Transverse colon (tissue), 4 donors: ENCODE results near the gene ASH1L. TPM values are rescaled to one million over a fixed set of nuclear protein-coding genes. Genes with fewer than 3 reads are reported as not detected.
"Not testable (repeated sequence)": the region's sequence is repeated elsewhere in the genome, so short reads cannot be mapped to it uniquely, and the experiment has no call there.

Experiments
- DNase-seq: peaks from one replicate; pipeline ENCODE4 v3.0.0-alpha.2; 2019
- H3K27ac ChIP-seq, 4 donors: fragments of 200-600 bp; sonication (generic); 2 replicates each; pipeline ENCODE4 v1.5.1; 2016 to 2018; ENCODE audit warnings: inconsistent platforms in 4 of 4
- H3K27me3 ChIP-seq: fragments of 200-600 bp; sonication (generic); 2 replicates; pipeline ENCODE4 v1.5.1; 2017; ENCODE audit warnings: inconsistent platforms
- H3K36me3 ChIP-seq, 4 donors: fragments of 200-600 bp; sonication (generic); 2 replicates each; pipeline ENCODE4 v1.5.1; 2017 to 2019; ENCODE audit warnings: inconsistent platforms in 4 of 4
- H3K4me1 ChIP-seq, 4 donors: fragments of 200-600 bp; sonication (generic); 2 replicates each; pipeline ENCODE4 v1.5.1; 2017 to 2020; ENCODE audit warnings: inconsistent platforms in 4 of 4
- H3K4me3 ChIP-seq, 4 donors: fragments of 200-600 bp; sonication (generic); 1 replicate in 1 of 4; 2 replicates in 3 of 4; pipeline versions ENCODE4 v1.5.1 to v1.6.1; 2017 to 2019; ENCODE audit warnings: inconsistent platforms in 4 of 4
- H3K9me3 ChIP-seq, 2 donors: fragments of 200-600 bp; sonication (generic); 2 replicates each; pipeline ENCODE4 v1.5.1; 2017 to 2019; ENCODE audit warnings: inconsistent platforms in 2 of 2
- EP300 ChIP-seq: sonication (generic); formaldehyde crosslinking; IDR thresholded peaks from one replicate; pipeline ENCODE4 v1.6.1; 2017; ENCODE audit warnings: antibody characterized with exemption, low read depth
- POLR2A ChIP-seq: fragments of 450-650 bp; IDR thresholded peaks from one replicate; pipeline ENCODE4 v1.6.1; 2016; ENCODE audit warnings: antibody characterized with exemption, mild to moderate bottlenecking, moderate library complexity
- POLR2AphosphoS5 ChIP-seq, 3 donors: sonication (generic); formaldehyde crosslinking; IDR thresholded peaks; one replicate each; pipeline ENCODE4 v1.6.1; 2016; ENCODE audit warnings: antibody characterized with exemption in 3 of 3
- WGBS, 2 donors: methylation state at CpG; one replicate each; pipeline ENCODE4 v1.1.5; 2018; ENCODE audit warnings: low coverage in 1 of 2; 5-methylcytosine and 5-hydroxymethylcytosine counted together
- in situ Hi-C, 4 donors: fragments of 200-750 bp; cut with MboI; loops; one replicate each; pipeline versions ENCODE4 v1.15.0 to v1.15.1; 2017; ENCODE audit warnings: low sequenced_read_pairs in 3 of 4, low pct_ligation_motif_present in 1 of 4, low pct_unique_long_range_greater_than_20kb in 1 of 4
- intact Hi-C: fragments of 100-400 bp; cut with DNase I; formaldehyde crosslinking; loops from one replicate; pipeline ENCODE4 v1.15.1; 2023; ENCODE audit warnings: low total_unique reads
- total RNA-seq, 4 donors: library from RNA; depleted of rRNA; stranded (reverse); fragments of >200 nt; gene quantifications; one replicate each; pipeline ENCODE4 v1.1.0, GENCODE V29; 2016
- TF ChIP-seq, protein P1 (sequence below), 5 experiments: fragments of 200-600 bp in 3 of 5; fragments of 450-650 bp in 2 of 5; sonication (generic) in 3 of 5; IDR thresholded peaks; 1 replicate in 2 of 5; 2 replicates in 3 of 5; pipeline ENCODE4 v1.5.1; 2016 to 2017; ENCODE audit warnings: antibody characterized with exemption in 5 of 5, inconsistent platforms in 3 of 5, mild to moderate bottlenecking in 2 of 5, moderate library complexity in 1 of 5

The ASH1L gene
- total RNA-seq, 4 donors from 2014 or later = 47.4 to 206 (median 89.1) TPM

DNA sequence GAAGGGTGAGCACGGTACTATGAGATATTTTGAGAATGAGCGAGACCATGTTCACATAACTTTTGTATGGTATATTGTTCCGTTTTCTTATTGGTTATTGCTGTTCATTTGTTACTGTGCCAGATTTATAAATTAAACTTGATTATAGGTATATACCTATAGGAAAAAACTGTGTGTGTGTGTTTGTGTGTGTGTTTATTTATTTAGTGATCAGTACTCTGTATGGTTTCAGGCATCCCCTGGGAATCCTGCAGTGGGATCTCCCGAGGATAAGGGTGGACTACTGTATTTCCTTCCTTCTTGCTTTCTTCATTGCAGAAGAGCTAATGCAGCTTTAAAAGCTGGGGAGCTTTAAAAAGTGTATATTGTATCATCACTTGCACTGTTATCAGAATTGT lies 8.0 kb upstream of the ASH1L start:
- in situ Hi-C loops = no loop called here
- no peaks in the 10 kb centered on the region for H3K27me3 ChIP-seq
- no peaks in the 10 kb centered on the region for H3K9me3 ChIP-seq
- TF ChIP-seq, protein P1, sequence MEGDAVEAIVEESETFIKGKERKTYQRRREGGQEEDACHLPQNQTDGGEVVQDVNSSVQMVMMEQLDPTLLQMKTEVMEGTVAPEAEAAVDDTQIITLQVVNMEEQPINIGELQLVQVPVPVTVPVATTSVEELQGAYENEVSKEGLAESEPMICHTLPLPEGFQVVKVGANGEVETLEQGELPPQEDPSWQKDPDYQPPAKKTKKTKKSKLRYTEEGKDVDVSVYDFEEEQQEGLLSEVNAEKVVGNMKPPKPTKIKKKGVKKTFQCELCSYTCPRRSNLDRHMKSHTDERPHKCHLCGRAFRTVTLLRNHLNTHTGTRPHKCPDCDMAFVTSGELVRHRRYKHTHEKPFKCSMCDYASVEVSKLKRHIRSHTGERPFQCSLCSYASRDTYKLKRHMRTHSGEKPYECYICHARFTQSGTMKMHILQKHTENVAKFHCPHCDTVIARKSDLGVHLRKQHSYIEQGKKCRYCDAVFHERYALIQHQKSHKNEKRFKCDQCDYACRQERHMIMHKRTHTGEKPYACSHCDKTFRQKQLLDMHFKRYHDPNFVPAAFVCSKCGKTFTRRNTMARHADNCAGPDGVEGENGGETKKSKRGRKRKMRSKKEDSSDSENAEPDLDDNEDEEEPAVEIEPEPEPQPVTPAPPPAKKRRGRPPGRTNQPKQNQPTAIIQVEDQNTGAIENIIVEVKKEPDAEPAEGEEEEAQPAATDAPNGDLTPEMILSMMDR (IDR thresholded peaks at IDR 0.05) = no peak
- TF ChIP-seq POLR2AphosphoS5 (IDR thresholded peaks at IDR 0.05) = no peak
- TF ChIP-seq POLR2A = no peak
- no peak for TF ChIP-seq EP300
- 86 to 88% methylated on average over 2 to 4 of the region's 4 CpGs for WGBS, 2 donors
- H3K36me3 ChIP-seq = no peaks in the 10 kb centered on the region
- intact Hi-C loops = no loop called here
- DNase-seq = no peak
- no peak overlapping the region for H3K4me3 ChIP-seq
- H3K4me1 ChIP-seq = peaks cover 0 to 2% (median 0%) of the 10 kb centered on the region in 4 donors
- H3K27ac ChIP-seq = no peak overlapping the region

DNA sequence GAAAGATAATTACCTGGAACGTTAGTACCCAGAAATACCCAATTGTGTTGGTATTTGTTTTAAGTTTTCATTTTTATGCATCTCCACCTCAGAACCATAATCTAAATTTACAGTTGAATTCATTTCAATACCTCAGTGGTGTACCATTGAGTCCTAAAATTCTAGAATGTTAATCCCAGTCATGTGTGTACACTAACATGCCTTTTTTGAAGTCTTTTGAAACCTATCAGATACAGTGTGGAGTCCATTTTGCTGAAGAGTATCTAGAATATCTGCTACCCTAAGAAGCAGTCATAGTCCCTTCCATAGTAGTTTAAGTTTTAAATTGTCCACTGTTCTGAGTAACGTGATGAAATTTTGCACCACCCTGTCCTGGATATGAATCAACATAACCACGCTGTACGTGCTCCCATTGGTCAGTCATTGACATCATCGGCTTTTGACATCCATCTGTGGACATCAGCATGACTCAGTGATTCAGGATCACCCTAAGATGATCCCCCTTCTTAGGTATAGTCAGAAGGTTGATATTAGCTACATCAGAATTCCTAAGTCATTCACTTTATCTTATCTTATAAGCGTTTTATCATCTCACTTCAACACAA lies 7.5 kb upstream of the ASH1L start:
- no peak overlapping the region for H3K4me3 ChIP-seq
- TF ChIP-seq EP300 (no peak), POLR2A (no peak), POLR2AphosphoS5 (IDR thresholded peaks at IDR 0.05) (no peak)
- TF ChIP-seq, protein P1 (IDR thresholded peaks at IDR 0.05) = no peak
- no peak overlapping the region for H3K27ac ChIP-seq
- H3K27me3 ChIP-seq = no peaks in the 10 kb centered on the region
- no peak for DNase-seq
- 84 to 86% methylated on average over 2 to 6 of the region's 6 CpGs for WGBS, 2 donors
- intact Hi-C loops (no loop called here), in situ Hi-C loops (no loop called here)
- H3K36me3 ChIP-seq = no peaks in the 10 kb centered on the region
- H3K4me1 ChIP-seq = peaks cover 0 to 7% (median under 1%) of the 10 kb centered on the region in 4 donors
- no peaks in the 10 kb centered on the region for H3K9me3 ChIP-seq

GRCh38 chr1:155563377-155564022 lies 897 bp upstream of the ASH1L start:
- H3K27me3 ChIP-seq, DNase-seq, H3K9me3 ChIP-seq, in situ Hi-C loops, H3K36me3 ChIP-seq, intact Hi-C loops: not testable (repeated sequence)
- peak overlapping the region; percentile 94 to 99 (median 96) for H3K27ac ChIP-seq
- H3K4me1 ChIP-seq = peaks cover 14 to 44% (median 30%) of the 10 kb centered on the region in 4 donors
- 0% methylated on average over 6 to 19 of the region's 19 CpGs for WGBS, 2 donors
- peak overlapping the region; percentile 67 to 86 (median 74) for H3K4me3 ChIP-seq

DNA sequence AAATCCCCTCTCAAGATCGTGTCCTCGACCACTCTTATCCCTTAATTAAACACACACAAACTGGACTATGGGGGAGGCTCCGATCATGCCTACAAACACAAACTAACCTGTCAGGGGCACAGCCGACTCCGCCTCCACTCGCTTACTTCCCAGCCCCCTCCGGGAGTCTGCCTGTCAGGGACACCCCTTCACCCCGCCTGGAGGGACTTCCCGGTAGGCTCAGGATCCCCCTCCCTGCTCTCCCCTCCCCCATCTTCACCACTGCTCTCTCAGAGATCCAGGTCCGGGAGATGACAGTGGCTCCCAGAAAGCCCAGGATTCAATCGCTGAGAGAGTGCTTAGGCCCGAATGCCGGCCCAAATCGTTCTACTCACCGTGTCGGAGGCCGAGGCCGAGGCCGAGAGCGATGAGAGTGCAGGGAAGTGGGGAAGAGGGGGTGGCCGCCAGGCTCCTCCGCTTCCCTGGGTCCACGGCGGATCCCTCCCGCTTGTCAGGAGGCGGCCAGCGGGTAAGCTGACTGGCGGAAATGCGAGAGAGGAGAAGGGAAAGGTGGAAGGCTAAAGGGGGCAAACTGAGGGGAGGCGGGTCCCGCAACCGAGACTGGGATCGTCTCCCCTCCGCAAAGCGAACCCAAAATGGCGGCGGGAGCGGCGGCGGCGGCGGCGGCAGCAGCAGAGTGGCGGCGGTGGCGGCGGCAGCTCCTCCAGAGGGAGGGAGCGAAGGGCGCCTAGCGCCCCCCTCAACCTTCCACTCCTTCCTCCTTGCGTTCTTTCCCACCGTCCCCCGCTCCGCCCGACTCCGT lies 623 bp downstream of the ASH1L start:
- H3K36me3 ChIP-seq, in situ Hi-C loops, H3K9me3 ChIP-seq, intact Hi-C loops, H3K27me3 ChIP-seq: not testable (repeated sequence)
- Histone ChIP-seq H3K4me3 (peak overlapping the region; percentile 67 to 86 (median 74)), H3K27ac (peak overlapping the region; percentile 94 to 99 (median 96)), H3K4me1 (peaks cover 14 to 53% (median 34%) of the 10 kb centered on the region in 4 donors)
- 0% methylated on average over 41 of the region's 56 CpGs; no CpG with 5 or more reads in 1 of the 2 donors for WGBS, 2 donors
- peak; percentile 46 for DNase-seq

- no peak overlapping the region for H3K4me3 ChIP-seq
- intact Hi-C loops = no loop called here
Measured at GRCh38 chr1:155555915-155556314, 6.7 kb downstream of the ASH1L start.

More at GRCh38 chr1:155555915-155556314, 6.7 kb downstream of the ASH1L start:
- H3K27me3 ChIP-seq = no peaks in the 10 kb centered on the region
- H3K4me1 ChIP-seq = peaks cover 7 to 37% (median 20%) of the 10 kb centered on the region in 4 donors
- in situ Hi-C loops = no loop called here
- H3K36me3 ChIP-seq = peaks cover 0 to 12% (median 2%) of the 10 kb centered on the region in 4 donors
- H3K27ac ChIP-seq = no peak overlapping the region
- no peak for TF ChIP-seq POLR2AphosphoS5 (IDR thresholded peaks at IDR 0.05)
- TF ChIP-seq, protein P1 (IDR thresholded peaks at IDR 0.05) = no peak
- TF ChIP-seq POLR2A = no peak
- no peak for TF ChIP-seq EP300
- H3K9me3 ChIP-seq = no peaks in the 10 kb centered on the region
- DNase-seq = no peak
